ENCODE measurements around the gene NPL. TPM values are rescaled to one million over a fixed set of nuclear protein-coding genes. Genes with fewer than 3 reads are reported as not detected.
A peak's percentile ranks its signal among the peaks of the same experiment; 100 is the strongest.

NPL gene
- total RNA-seq, 1 experiment from 2014 or later = 2.4 TPM

GRCh38 chr1:182770232-182770631 is 19.3 kb upstream of the NPL start:
- no peak for DNase-seq
- Histone ChIP-seq H2BK20ac (ENCODE audit: low read depth, low read length, poor library complexity, severe bottlenecking) (no peak overlapping the region), H2BK120ac (ENCODE audit: low read depth, low read length, poor library complexity, severe bottlenecking) (no peak overlapping the region), H3K56ac (ENCODE audit: insufficient read length, low read depth, low read length) (no peak overlapping the region), H2AFZ (ENCODE audit: low read length) (no peak overlapping the region), H3K23ac (ENCODE audit: insufficient read length, low read depth, low read length) (no peak overlapping the region), H3K9me3 (ENCODE audit: control insufficient read depth, low read depth, low read length) (no peaks in the 10 kb centered on the region), H4K91ac (ENCODE audit: insufficient read length, low read depth, low read length) (no peak overlapping the region), H3K18ac (ENCODE audit: insufficient read length, low read depth, low read length) (no peak overlapping the region), H4K5ac (ENCODE audit: insufficient read length, low read depth, low read length) (no peak overlapping the region), H3K27me3 (ENCODE audit: insufficient read depth, low read length) (no peaks in the 10 kb centered on the region), H2BK12ac (ENCODE audit: insufficient read length, low read depth, low read length) (no peak overlapping the region), H3K79me2 (ENCODE audit: insufficient read depth, low read length) (no peaks in the 10 kb centered on the region), H3K4me1 (ENCODE audit: insufficient read depth, low read length) (no peaks in the 10 kb centered on the region), H3K23me2 (ENCODE audit: insufficient read length, low read depth, low read length, poor library complexity, severe bottlenecking) (no peaks in the 10 kb centered on the region), H2BK5ac (ENCODE audit: insufficient read length, low read length) (no peak overlapping the region), H3K4ac (ENCODE audit: low read depth, low read length) (no peak overlapping the region), H4K20me1 (ENCODE audit: control insufficient read depth, insufficient read depth, insufficient read length) (no peaks in the 10 kb centered on the region), H2AK5ac (ENCODE audit: insufficient read length, low read length) (no peak overlapping the region), H3K79me1 (ENCODE audit: insufficient read depth, low read depth, low read length, poor library complexity, severe bottlenecking) (no peaks in the 10 kb centered on the region), H3K27ac (ENCODE audit: insufficient read length, low read depth, low read length) (no peak overlapping the region), H3K4me2 (ENCODE audit: insufficient read depth, insufficient read length, low read length) (no peak overlapping the region), H3T11ph (ENCODE audit: low read length) (no peak overlapping the region), H2BK15ac (ENCODE audit: low read depth, low read length) (no peak overlapping the region), H3K9ac (ENCODE audit: extremely low read depth, insufficient read length, low read length) (no peak overlapping the region), H3K14ac (ENCODE audit: insufficient read depth, low read length) (no peak overlapping the region; the same call in 1 of the 2 replicates), H4K8ac (replicated peaks; ENCODE audit: insufficient read length, low read depth, low read length) (no peak overlapping the region)
- TF ChIP-seq CTCF (conservative IDR thresholded peaks at IDR 0.05) = no peak
- Mint-ChIP-seq H3K4me3 (no peak overlapping the region), H3K27ac (peak overlapping the region in 1 of 3 experiments; percentile 45; a peak in 2 of 7 replicates), H3K9me3 (no peaks in the 10 kb centered on the region), H3K36me3 (ENCODE audit: insufficient read depth in 1 of 3, low read depth in 3 of 3) (no peaks in the 10 kb centered on the region), H3K27me3 (ENCODE audit: low read depth) (no peaks in the 10 kb centered on the region; the same call in none of the 2 replicates), H3K4me1 (peaks cover 12 to 20% of the 10 kb centered on the region in 2 experiments)
- no CpG with 5 or more reads among the region's 2 CpGs for WGBS (ENCODE audit: extremely low coverage, insufficient read length, low lambda C conversion rate)
